NCI-H1105 (cell line): ENCODE results near the gene CPB1.

Experiments
- DNase-seq: peaks from one replicate; lab custom pipeline; 2025; lab: John Stamatoyannopoulos, UW

CPB1 gene

GRCh38 chr3:148829926-148830325 is 2.3 kb downstream of the CPB1 start:
- DNase-seq, result no peak

- no peak for DNase-seq
These were observed 5.6 kb downstream of the CPB1 start for GRCh38 chr3:148833223-148833622.

GRCh38 chr3:148839805-148840204 is 12.2 kb downstream of the CPB1 start:
- DNase-seq, result no peak

- no peak for DNase-seq
These were observed 12.8 kb downstream of the CPB1 start for GRCh38 chr3:148840451-148840850.

GRCh38 chr3:148845756-148846395 is 18.3 kb downstream of the CPB1 start:
- DNase-seq, result no peak

GRCh38 chr3:148847351-148847750 is 19.7 kb downstream of the CPB1 start:
- DNase-seq, result no peak

- no peak for DNase-seq
These were observed 20.8 kb downstream of the CPB1 start for GRCh38 chr3:148848410-148848809.

GRCh38 chr3:148852271-148852992 is 24.8 kb downstream of the CPB1 start:
- no peak for DNase-seq

- no peak for DNase-seq
These were observed 25.5 kb downstream of the CPB1 start for GRCh38 chr3:148853076-148853475.

GRCh38 chr3:148854061-148854460 is 26.4 kb downstream of the CPB1 start:
- no peak for DNase-seq

GRCh38 chr3:148856384-148856783 is 28.8 kb downstream of the CPB1 start:
- DNase-seq, result no peak

- DNase-seq, result no peak
These were observed 29.7 kb downstream of the CPB1 start for GRCh38 chr3:148857316-148857715.

GRCh38 chr3:148861277-148861869 is 33.8 kb downstream of the CPB1 start:
- peak; percentile 70 for DNase-seq

GRCh38 chr3:148863297-148863696 is 35.7 kb downstream of the CPB1 start:
- no peak for DNase-seq

- DNase-seq, result no peak
These were observed 36.2 kb downstream of the CPB1 start for GRCh38 chr3:148863814-148864213.

- DNase-seq, result no peak
These were observed 37.4 kb downstream of the CPB1 start, which contains the start of gene CPA3 for GRCh38 chr3:148865049-148865448. Gene CPA3, plus strand, starts transcription at chr3:148865296. Its CDS starts 12 bp downstream, at chr3:148865308.

- DNase-seq, result no peak
These were observed 38.6 kb downstream of the CPB1 start for GRCh38 chr3:148866261-148866660.

- peak; percentile 84 for DNase-seq
These were observed 45.8 kb downstream of the CPB1 start for GRCh38 chr3:148873270-148873927.

- peak; percentile 74 for DNase-seq
These were observed 46.4 kb downstream of the CPB1 start for GRCh38 chr3:148873977-148874376.

- no peak for DNase-seq
These were observed 50.5 kb downstream of the CPB1 start for GRCh38 chr3:148878095-148878494.

- DNase-seq, result no peak
These were observed 51.6 kb downstream of the CPB1 start for GRCh38 chr3:148879256-148879655.

- DNase-seq, result no peak
These were observed 53.1 kb downstream of the CPB1 start for GRCh38 chr3:148880681-148881080.

- no peak for DNase-seq
These were observed 53.7 kb downstream of the CPB1 start for GRCh38 chr3:148881286-148881685.
